ENCODE measurements around the gene C9. TPM values are rescaled to one million over a fixed set of nuclear protein-coding genes. Genes with fewer than 3 reads are reported as not detected.

The C9 gene
- total RNA-seq, 3 donors from 2014 or later (not counting 1 experiment from before 2014, with no cell fraction given), result 0.52 TPM; not detected in 2

DNA sequence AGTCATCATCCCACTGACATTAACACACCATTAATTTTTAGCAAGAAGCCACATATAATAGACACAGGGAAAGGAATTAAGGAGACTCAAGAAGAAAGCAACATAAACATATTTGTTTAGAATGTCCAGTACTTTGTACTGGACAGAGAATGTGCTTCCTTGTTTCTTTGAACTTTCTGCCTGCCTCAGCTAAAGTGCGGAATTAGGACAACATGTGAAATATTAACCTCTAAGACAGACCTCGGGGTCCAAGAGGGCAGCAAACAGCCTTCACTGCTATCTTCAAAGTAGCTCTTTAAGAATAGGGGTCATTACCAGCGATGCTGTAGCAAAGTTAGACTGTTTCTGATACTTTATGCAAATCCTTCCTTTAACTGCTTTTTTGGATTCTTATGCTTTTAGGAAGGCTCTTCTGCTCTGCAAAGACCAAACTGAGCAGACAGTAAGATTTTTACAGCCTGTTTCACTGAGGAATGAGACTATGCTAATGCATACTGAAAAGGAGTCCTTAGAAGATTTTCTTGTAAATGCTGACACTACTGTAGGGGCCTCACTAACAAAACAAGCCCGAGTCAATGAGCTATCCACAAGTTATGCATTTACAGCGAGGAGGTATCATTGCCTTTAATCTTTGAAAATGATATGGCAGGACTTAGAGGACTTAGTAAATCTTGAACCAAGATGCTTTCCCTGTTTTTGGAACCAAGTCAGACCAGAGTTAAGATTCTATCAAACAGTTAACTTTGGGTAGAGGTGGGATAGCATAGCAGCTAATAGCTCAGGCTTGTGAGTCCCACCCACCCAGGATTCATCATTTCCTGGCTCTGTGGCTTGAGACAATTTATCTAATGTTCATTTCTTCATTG lies 36.7 kb upstream of the C9 start:
- TF ChIP-seq, protein P1, sequence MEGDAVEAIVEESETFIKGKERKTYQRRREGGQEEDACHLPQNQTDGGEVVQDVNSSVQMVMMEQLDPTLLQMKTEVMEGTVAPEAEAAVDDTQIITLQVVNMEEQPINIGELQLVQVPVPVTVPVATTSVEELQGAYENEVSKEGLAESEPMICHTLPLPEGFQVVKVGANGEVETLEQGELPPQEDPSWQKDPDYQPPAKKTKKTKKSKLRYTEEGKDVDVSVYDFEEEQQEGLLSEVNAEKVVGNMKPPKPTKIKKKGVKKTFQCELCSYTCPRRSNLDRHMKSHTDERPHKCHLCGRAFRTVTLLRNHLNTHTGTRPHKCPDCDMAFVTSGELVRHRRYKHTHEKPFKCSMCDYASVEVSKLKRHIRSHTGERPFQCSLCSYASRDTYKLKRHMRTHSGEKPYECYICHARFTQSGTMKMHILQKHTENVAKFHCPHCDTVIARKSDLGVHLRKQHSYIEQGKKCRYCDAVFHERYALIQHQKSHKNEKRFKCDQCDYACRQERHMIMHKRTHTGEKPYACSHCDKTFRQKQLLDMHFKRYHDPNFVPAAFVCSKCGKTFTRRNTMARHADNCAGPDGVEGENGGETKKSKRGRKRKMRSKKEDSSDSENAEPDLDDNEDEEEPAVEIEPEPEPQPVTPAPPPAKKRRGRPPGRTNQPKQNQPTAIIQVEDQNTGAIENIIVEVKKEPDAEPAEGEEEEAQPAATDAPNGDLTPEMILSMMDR (IDR thresholded peaks at IDR 0.05), result no peak
- ATAC-seq, result no peak
- H3K27me3 Mint-ChIP-seq (ENCODE audit: low read depth in 2 of 2), result no peaks in the 10 kb centered on the region
- H3K4me1 Mint-ChIP-seq, result peaks cover 70 to 71% of the 10 kb centered on the region in 2 donors
- intact Hi-C loops (cut with micrococcal nuclease), result no loop called here
- WGBS (ENCODE audit: insufficient coverage), result 88% methylated on average over 5 of the region's 5 CpGs
- H3K36me3 Mint-ChIP-seq, result no peaks in the 10 kb centered on the region
- H3K4me3 Mint-ChIP-seq, result peak overlapping the region; percentile 49
- peak overlapping the region; percentile 96 to 97 for H3K27ac Mint-ChIP-seq
- H3K9me3 ChIP-seq (ENCODE audit: control insufficient read depth, insufficient read depth, low read length), result no peaks in the 10 kb centered on the region
- peaks cover 21% of the 10 kb centered on the region for H3K4me1 ChIP-seq (ENCODE audit: control insufficient read depth, insufficient read depth, low read length)
- no peaks in the 10 kb centered on the region for H3K27me3 ChIP-seq (ENCODE audit: control insufficient read depth, insufficient read depth, low read length)
- H3K4me3 ChIP-seq (ENCODE audit: low read length), result no peak overlapping the region
- H3K36me3 ChIP-seq (ENCODE audit: control insufficient read depth, insufficient read depth, low read length), result no peaks in the 10 kb centered on the region
- peak overlapping the region; percentile 83 for H3K27ac ChIP-seq (ENCODE audit: low read length)
- no peak for DNase-seq
- no peaks in the 10 kb centered on the region for H3K9me3 Mint-ChIP-seq

DNA sequence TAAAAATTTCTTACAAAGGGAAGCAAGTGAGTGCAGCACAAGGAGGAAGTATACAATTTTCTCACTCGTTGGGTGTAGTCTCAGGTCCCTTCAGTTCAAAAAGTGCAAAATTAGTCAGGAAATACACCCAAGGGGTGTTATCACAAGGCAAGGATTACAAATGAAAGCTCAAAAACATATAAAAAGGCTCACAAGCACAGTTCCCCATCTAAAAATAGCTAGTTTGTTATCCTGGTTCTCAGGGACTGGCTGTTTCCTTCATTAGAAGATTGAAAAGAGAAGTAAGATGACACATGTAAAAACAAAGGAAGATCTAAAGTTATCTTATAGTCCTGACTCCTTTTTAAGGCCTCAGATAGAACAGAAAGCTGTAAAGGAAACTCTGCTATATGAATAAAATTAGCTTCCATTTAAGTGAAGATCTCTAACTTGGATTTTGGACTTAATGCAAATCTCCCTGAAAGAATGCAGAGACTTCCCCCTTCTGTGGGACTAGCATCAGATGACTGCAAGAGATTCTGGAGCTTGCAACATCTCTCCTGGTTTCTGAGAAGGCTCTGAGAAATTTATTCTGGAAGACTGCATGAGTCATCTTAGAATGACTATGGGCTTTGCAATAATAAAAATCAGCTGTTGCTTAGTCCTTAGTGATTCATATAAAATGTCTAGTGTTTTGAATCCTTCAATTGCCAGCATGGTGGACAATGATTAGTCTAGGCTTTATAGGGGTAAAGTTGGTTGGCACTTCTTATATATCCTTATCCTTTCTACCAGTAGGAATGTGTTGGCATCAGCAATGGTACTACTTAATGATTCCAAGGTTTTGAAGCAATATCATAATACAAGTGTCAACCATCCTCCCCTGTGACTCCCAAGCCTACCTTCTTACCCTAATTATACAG lies 35.1 kb upstream of the C9 start:
- H3K4me1 ChIP-seq (ENCODE audit: control insufficient read depth, insufficient read depth, low read length), result peaks cover 21% of the 10 kb centered on the region

DNA sequence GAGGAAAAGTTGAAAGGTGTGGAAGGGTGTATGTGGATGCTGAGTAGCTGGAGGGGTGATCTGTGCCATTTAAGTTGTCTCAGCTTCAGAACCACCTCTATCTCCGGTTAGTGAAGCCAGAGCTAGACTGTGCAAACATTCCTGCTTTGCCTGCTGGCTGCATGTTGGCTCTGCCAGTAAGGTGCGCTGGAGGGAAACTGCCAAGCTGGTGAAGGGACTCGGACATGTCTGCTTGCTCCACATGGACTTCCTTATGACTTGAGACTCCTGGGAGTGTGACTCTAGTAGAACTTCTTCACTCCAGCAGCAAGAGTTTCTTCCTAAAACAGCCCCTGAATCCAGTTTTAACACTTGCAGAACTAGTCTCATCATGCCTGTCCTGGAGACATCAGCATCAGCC lies 32.5 kb upstream of the C9 start:
- ATAC-seq, result no peak
- Mint-ChIP-seq H3K4me3 (no peak overlapping the region), H3K4me1 (peaks cover 51 to 53% of the 10 kb centered on the region in 2 donors), H3K27me3 (ENCODE audit: low read depth in 2 of 2) (no peaks in the 10 kb centered on the region), H3K9me3 (no peaks in the 10 kb centered on the region), H3K27ac (peak overlapping the region in 1 of 2 donors; percentile 97), H3K36me3 (no peaks in the 10 kb centered on the region)
- TF ChIP-seq, protein P1 (IDR thresholded peaks at IDR 0.05), result no peak
- Histone ChIP-seq H3K36me3 (ENCODE audit: control insufficient read depth, insufficient read depth, low read length) (no peaks in the 10 kb centered on the region), H3K4me3 (ENCODE audit: low read length) (no peak overlapping the region), H3K27me3 (ENCODE audit: control insufficient read depth, insufficient read depth, low read length) (no peaks in the 10 kb centered on the region), H3K9me3 (ENCODE audit: control insufficient read depth, insufficient read depth, low read length) (no peaks in the 10 kb centered on the region), H3K4me1 (ENCODE audit: control insufficient read depth, insufficient read depth, low read length) (peaks cover 17% of the 10 kb centered on the region), H3K27ac (ENCODE audit: low read length) (no peak overlapping the region)
- 94% methylated on average over 3 of the region's 3 CpGs for WGBS (ENCODE audit: insufficient coverage)
- intact Hi-C loops (cut with micrococcal nuclease), result no loop called here
- DNase-seq, result no peak

More for the DNA sequence above, 35.1 kb upstream of the C9 start:
- WGBS (ENCODE audit: insufficient coverage), result 6% methylated on average over 1 of the region's 1 CpG
- TF ChIP-seq, protein P1 (IDR thresholded peaks at IDR 0.05), result no peak
- no peak overlapping the region for H3K4me3 ChIP-seq (ENCODE audit: low read length)
- H3K27me3 Mint-ChIP-seq (ENCODE audit: low read depth in 2 of 2), result no peaks in the 10 kb centered on the region
- H3K27ac Mint-ChIP-seq, result peak overlapping the region; percentile 96 to 97
- intact Hi-C loops (cut with micrococcal nuclease), result loop anchor here (1.0 kb wide), 1 partner anchor 21 kb away; no protein-coding TSS in a partner anchor
- ATAC-seq, result peak; percentile 85 to 91 (median 87)
- H3K4me1 Mint-ChIP-seq, result peaks cover 58 to 62% of the 10 kb centered on the region in 2 donors
- H3K27me3 ChIP-seq (ENCODE audit: control insufficient read depth, insufficient read depth, low read length), result no peaks in the 10 kb centered on the region
- peak in 1 of 2 donors; percentile 13 for DNase-seq
- peak overlapping the region; percentile 71 for H3K4me3 Mint-ChIP-seq
- no peaks in the 10 kb centered on the region for H3K36me3 ChIP-seq (ENCODE audit: control insufficient read depth, insufficient read depth, low read length)
- no peaks in the 10 kb centered on the region for H3K9me3 ChIP-seq (ENCODE audit: control insufficient read depth, insufficient read depth, low read length)
- H3K9me3 Mint-ChIP-seq, result no peaks in the 10 kb centered on the region
- H3K27ac ChIP-seq (ENCODE audit: low read length), result peak overlapping the region; percentile 83
- H3K36me3 Mint-ChIP-seq, result no peaks in the 10 kb centered on the region
